GM19043 (cell line): Measurements from ENCODE around the gene TBC1D8.

Experiments used
- ATAC-seq: cut with Tn5 transposase; IDR thresholded peaks from one replicate; pipeline ENCODE4 v1.9.1; 2021; ENCODE audit warnings: low read depth; ENCODE audit not compliant: unreplicated experiment

TBC1D8 gene

GRCh38 chr2:101164021-101164420, 12.8 kb upstream of the TBC1D8 start:
- no peak for ATAC-seq

GRCh38 chr2:101162561-101163330, 11.6 kb upstream of the TBC1D8 start:
- no peak for ATAC-seq

GRCh38 chr2:101161658-101162057, 10.5 kb upstream of the TBC1D8 start:
- no peak for ATAC-seq

DNA sequence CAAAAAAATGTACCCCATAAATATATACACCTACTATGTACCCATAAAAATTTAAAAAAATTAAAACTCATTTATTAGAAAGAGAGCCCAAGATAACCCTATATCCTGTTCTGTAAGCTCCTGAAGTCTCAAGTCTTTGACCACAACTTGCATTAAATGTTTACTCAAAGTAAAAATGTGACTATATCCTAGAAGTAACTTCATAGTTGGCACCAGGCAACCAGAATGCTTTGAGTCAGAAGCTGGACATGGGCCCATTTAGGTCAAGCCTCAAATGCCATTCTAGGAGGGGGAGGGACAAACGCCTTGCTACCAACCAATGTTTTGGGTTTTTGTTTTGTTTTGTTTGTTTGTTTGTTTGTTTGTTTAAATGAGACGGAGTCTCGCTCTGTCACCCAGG, 9.3 kb upstream of the TBC1D8 start:
- no peak for ATAC-seq

GRCh38 chr2:101159526-101159925, 8.3 kb upstream of the TBC1D8 start:
- no peak for ATAC-seq

GRCh38 chr2:101157272-101157671, 6.1 kb upstream of the TBC1D8 start:
- ATAC-seq, result no peak

GRCh38 chr2:101153787-101154186, 2.6 kb upstream of the TBC1D8 start:
- ATAC-seq, result no peak

DNA sequence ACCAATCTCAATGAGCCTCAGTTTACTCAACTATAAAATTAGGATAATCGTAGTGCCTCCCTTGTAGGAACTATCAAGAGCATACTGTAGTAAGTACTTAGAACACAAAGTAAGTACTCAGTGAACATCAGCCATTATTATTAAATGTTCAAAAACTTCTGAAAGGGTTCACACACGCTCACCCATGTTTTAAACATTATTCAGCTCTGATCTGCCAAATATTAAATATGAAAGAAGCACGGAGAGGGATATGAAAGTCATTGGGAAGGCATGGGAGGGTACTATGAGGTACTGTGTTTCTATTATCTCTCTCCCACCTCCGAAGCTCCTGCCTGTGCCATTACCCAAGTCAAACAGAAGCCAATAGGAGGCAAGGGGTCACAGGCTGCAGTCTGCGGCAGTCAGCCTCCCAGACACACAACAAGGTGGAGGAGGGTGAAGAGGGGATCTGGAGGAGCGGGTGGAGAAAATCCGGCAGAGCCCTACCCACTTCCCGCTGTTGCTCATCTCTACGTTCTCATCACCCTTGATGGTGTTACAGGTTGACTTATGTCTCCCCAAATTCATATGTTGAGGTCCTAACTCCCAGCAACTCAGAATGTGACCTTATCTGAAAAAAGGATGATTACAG, 2.0 kb upstream of the TBC1D8 start:
- no peak for ATAC-seq

DNA sequence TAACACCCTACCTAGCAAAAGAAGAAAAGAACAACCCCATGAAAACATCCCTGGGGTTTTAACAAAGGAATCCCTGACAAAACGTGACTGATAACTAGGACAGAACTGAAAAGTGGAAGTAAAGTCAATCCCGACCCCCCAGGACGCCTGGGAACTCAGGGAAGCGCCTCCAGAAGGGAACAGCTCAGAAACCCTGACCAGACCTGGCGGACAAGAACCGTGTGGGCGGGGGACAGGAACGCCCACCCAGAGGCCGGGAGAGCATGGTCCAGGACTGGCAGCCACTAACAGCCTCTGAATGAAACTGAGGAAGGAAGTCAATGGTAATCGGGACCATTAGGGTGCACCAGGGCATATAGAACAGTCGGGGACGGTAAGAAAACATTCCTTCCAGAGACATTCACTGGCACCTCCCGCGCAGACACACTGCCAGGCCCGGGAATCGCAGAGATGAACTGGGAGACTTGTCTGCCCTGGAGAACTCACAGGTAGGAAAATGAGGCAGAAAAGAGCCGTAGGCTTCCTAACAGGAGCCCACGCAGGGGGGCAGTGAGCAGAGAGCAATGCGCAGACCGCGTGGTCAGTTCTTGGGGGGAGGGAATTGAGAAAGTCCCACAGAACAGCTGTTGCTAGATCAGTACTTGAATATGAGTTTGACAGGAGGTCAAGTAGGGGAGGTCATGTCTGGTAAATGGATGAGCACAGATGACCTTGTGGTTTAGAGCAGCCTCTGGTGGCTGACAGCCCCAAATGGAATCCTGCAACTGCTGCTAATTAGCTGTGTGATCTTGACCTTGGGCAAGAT, 1.3 kb upstream of the TBC1D8 start:
- peak; percentile 73 for ATAC-seq

- ATAC-seq, result no peak
Observed at GRCh38 chr2:101151859-101152271, 683 bp upstream of the TBC1D8 start.

GRCh38 chr2:101150306-101151145, 656 bp downstream of the TBC1D8 start:
- peak; percentile 24 for ATAC-seq

GRCh38 chr2:101149241-101150192, 1.7 kb downstream of the TBC1D8 start:
- ATAC-seq, result no peak

GRCh38 chr2:101148777-101149176, 2.4 kb downstream of the TBC1D8 start:
- ATAC-seq, result no peak

DNA sequence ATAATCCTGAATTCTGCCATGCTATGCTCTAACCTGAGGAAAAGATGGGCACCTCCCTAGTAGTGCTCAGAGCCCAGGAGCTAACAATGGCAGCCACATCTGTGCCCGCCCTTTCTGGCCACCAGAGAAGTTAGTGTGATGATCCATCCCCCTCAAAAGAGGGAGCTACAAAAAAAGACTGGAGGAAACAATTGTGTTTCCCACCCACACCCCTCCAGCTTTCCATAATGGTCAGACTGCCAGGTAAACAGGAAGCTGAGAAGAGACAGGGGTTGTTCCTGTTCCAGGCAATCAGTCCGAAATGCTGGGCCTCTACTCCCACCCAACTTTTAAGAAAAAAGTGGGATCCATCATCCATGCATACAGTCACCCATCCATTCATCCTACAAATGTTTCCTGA, 3.2 kb downstream of the TBC1D8 start:
- no peak for ATAC-seq

DNA sequence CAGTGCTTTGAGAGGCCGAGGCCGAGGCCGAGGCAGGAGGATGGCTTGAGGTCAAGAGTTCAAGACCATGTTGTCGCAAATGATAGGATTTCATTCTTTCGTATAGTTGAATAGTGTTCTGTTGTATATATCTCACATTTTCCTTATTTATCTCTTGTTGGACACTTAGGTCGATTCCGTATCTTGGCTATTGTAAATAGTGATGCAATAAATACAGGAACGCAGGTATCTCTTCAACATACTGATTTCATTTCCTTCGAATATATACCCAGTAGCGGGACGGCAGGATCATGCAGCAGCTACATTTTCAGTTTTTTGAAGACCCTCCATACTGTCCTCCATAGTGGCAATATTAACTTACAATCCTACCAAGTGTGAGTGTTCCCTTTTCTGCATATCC, 4.1 kb downstream of the TBC1D8 start:
- ATAC-seq, result no peak

GRCh38 chr2:101146535-101146934, 4.6 kb downstream of the TBC1D8 start:
- ATAC-seq, result no peak

- no peak for ATAC-seq
Observed at GRCh38 chr2:101145406-101145805, 5.8 kb downstream of the TBC1D8 start.

GRCh38 chr2:101142163-101142562, 9.0 kb downstream of the TBC1D8 start:
- ATAC-seq, result no peak

- ATAC-seq, result no peak
Observed at GRCh38 chr2:101140978-101141655, 10.1 kb downstream of the TBC1D8 start.
